H7 (cell line): ENCODE measurements around the gene ALG8. TPM values are rescaled to one million over a fixed set of nuclear protein-coding genes. Genes with fewer than 3 reads are reported as not detected.

Source experiments
- DNase-seq: peaks from one replicate; pipeline ENCODE4 v3.0.0; 2012
- H3K27me3 ChIP-seq: 2 replicates; pipeline ENCODE4 v1.6.0; 2011; ENCODE audit warnings: mild to moderate bottlenecking, low read length; ENCODE audit not compliant: control insufficient read depth, insufficient read depth
- H3K36me3 ChIP-seq: replicated peaks from 2 replicates; pipeline ENCODE4 v1.5.1; 2011; ENCODE audit warnings: low read length; ENCODE audit not compliant: control insufficient read depth, insufficient read depth
- H3K4me3 ChIP-seq: 2 replicates; pipeline ENCODE4 v1.5.1; 2011; ENCODE audit warnings: low read depth, mild to moderate bottlenecking, control low read depth, low read length, moderate library complexity; ENCODE audit not compliant: insufficient read depth
- total RNA-seq: library from RNA; depleted of rRNA; stranded (reverse); fragments of >200 nt; shearing (Covaris generic); gene quantifications from 2 replicates; pipeline ENCODE4 v1.2.3, GENCODE V29; 2014

The ALG8 gene
- total RNA-seq, 1 experiment from 2014 or later, result 58.1 TPM

- DNase-seq, result no peak
- Histone ChIP-seq H3K36me3 (no peaks in the 10 kb centered on the region), H3K27me3 (no peaks in the 10 kb centered on the region), H3K4me3 (no peak overlapping the region)
Observed at GRCh38 chr11:78168539-78169477, 29.4 kb upstream of the ALG8 start.

- H3K4me3 ChIP-seq, result no peak overlapping the region
- H3K27me3 ChIP-seq, result no peaks in the 10 kb centered on the region
- no peaks in the 10 kb centered on the region for H3K36me3 ChIP-seq
- DNase-seq, result no peak
Observed at GRCh38 chr11:78166855-78167469, 27.5 kb upstream of the ALG8 start.

- Histone ChIP-seq H3K36me3 (no peaks in the 10 kb centered on the region), H3K27me3 (no peaks in the 10 kb centered on the region), H3K4me3 (no peak overlapping the region)
- DNase-seq, result no peak
Observed at GRCh38 chr11:78164471-78164870, 25.0 kb upstream of the ALG8 start.

- Histone ChIP-seq H3K4me3 (no peak overlapping the region), H3K27me3 (no peaks in the 10 kb centered on the region), H3K36me3 (no peaks in the 10 kb centered on the region)
- DNase-seq, result no peak
Observed at GRCh38 chr11:78163828-78164227, 24.4 kb upstream of the ALG8 start.

GRCh38 chr11:78161962-78162371 is 22.5 kb upstream of the ALG8 start:
- H3K36me3 ChIP-seq, result no peaks in the 10 kb centered on the region
- H3K27me3 ChIP-seq, result no peaks in the 10 kb centered on the region
- H3K4me3 ChIP-seq, result no peak overlapping the region
- DNase-seq, result no peak

GRCh38 chr11:78161346-78161745 is 21.9 kb upstream of the ALG8 start:
- Histone ChIP-seq H3K4me3 (no peak overlapping the region), H3K27me3 (no peaks in the 10 kb centered on the region), H3K36me3 (no peaks in the 10 kb centered on the region)
- DNase-seq, result no peak

GRCh38 chr11:78160557-78160956 is 21.1 kb upstream of the ALG8 start:
- H3K4me3 ChIP-seq, result no peak overlapping the region
- H3K27me3 ChIP-seq, result no peaks in the 10 kb centered on the region
- no peaks in the 10 kb centered on the region for H3K36me3 ChIP-seq
- no peak for DNase-seq

- H3K27me3 ChIP-seq, result no peaks in the 10 kb centered on the region
- no peak overlapping the region for H3K4me3 ChIP-seq
- H3K36me3 ChIP-seq, result no peaks in the 10 kb centered on the region
- DNase-seq, result no peak
Observed at GRCh38 chr11:78158987-78159652, 19.7 kb upstream of the ALG8 start.

GRCh38 chr11:78156127-78156844 is 16.9 kb upstream of the ALG8 start:
- DNase-seq, result no peak
- Histone ChIP-seq H3K36me3 (no peaks in the 10 kb centered on the region), H3K4me3 (no peak overlapping the region), H3K27me3 (no peaks in the 10 kb centered on the region)

GRCh38 chr11:78151804-78152203 is 12.4 kb upstream of the ALG8 start:
- DNase-seq, result no peak
- H3K27me3 ChIP-seq, result no peaks in the 10 kb centered on the region
- no peaks in the 10 kb centered on the region for H3K36me3 ChIP-seq

GRCh38 chr11:78150754-78151153 is 11.3 kb upstream of the ALG8 start:
- no peak overlapping the region for H3K4me3 ChIP-seq
- DNase-seq, result no peak

More at GRCh38 chr11:78151804-78152203, 12.4 kb upstream of the ALG8 start:
- no peak overlapping the region for H3K4me3 ChIP-seq

GRCh38 chr11:78150346-78150745 is 10.9 kb upstream of the ALG8 start:
- Histone ChIP-seq H3K4me3 (no peak overlapping the region), H3K27me3 (no peaks in the 10 kb centered on the region), H3K36me3 (no peaks in the 10 kb centered on the region)
- DNase-seq, result no peak

More at GRCh38 chr11:78150754-78151153, 11.3 kb upstream of the ALG8 start:
- Histone ChIP-seq H3K36me3 (no peaks in the 10 kb centered on the region), H3K27me3 (no peaks in the 10 kb centered on the region)

- no peak for DNase-seq
- no peaks in the 10 kb centered on the region for H3K27me3 ChIP-seq
- no peaks in the 10 kb centered on the region for H3K36me3 ChIP-seq
Observed at GRCh38 chr11:78149646-78150045, 10.2 kb upstream of the ALG8 start.

GRCh38 chr11:78147807-78148206 is 8.4 kb upstream of the ALG8 start:
- H3K4me3 ChIP-seq, result no peak overlapping the region
- DNase-seq, result no peak
- no peaks in the 10 kb centered on the region for H3K27me3 ChIP-seq
- no peaks in the 10 kb centered on the region for H3K36me3 ChIP-seq

More at GRCh38 chr11:78149646-78150045, 10.2 kb upstream of the ALG8 start:
- H3K4me3 ChIP-seq, result no peak overlapping the region
